ENCODE results near the gene ZNF624. TPM values are rescaled to one million over a fixed set of nuclear protein-coding genes. Genes with fewer than 3 reads are reported as not detected.

ZNF624 gene
- total and polyA plus RNA-seq, 2 of the 4 experiments (the other 2 are of a cell fraction), result 0.80 to 3.8 TPM

GRCh38 chr17:16584273-16584995 is 69.2 kb downstream of the ZNF624 start:
- Histone ChIP-seq H3K4me3 (ENCODE audit: insufficient read depth, low read depth, low read length) (peak overlapping the region; percentile 50), H3K36me3 (ENCODE audit: control insufficient read depth, insufficient read depth, low read length) (no peaks in the 10 kb centered on the region), H4K20me1 (ENCODE audit: insufficient read depth, low read length) (no peaks in the 10 kb centered on the region), H4K91ac (ENCODE audit: insufficient read depth, low read depth, low read length) (peak overlapping the region; percentile 40; the same call in 1 of the 2 replicates), H3K79me1 (ENCODE audit: low read depth in 1 of 2, low read length in 2 of 2) (no peaks in the 10 kb centered on the region), H3K4me1 (ENCODE audit: control insufficient read depth, insufficient read depth, low read length) (no peaks in the 10 kb centered on the region), H4K5ac (ENCODE audit: low read depth, low read length) (peak overlapping the region; percentile 79; the same call in 1 of the 2 replicates), H2BK5ac (ENCODE audit: low read depth, low read length, poor library complexity, severe bottlenecking) (no peak overlapping the region), H3K27me3 (ENCODE audit: control insufficient read depth, insufficient read depth, low read length) (peaks cover 15% of the 10 kb centered on the region), H3K56ac (ENCODE audit: extremely low read depth, insufficient read depth, low read length) (no peak overlapping the region), H3K27ac (ENCODE audit: insufficient read depth, low read length) (no peak overlapping the region), H4K8ac (ENCODE audit: low read depth in 2 of 2, low read length in 2 of 2) (peak overlapping the region; percentile 25 to 95; a peak in 2 of 4 replicates), H2BK120ac (ENCODE audit: low read depth, low read length) (peak overlapping the region; percentile 43; the same call in 1 of the 2 replicates), H3K9ac (ENCODE audit: low read depth, low read length) (peak overlapping the region; percentile 72), H2AK9ac (replicated peaks; ENCODE audit: low read depth, low read length, poor library complexity) (no peak overlapping the region), H2BK20ac (ENCODE audit: low read depth, low read length) (no peak overlapping the region), H2AFZ (replicated peaks; ENCODE audit: low read length, poor library complexity) (peak overlapping the region; percentile 97), H2BK15ac (ENCODE audit: low read depth, low read length) (0 out of 3 replicates have a peak overlapping the region, but pooled peaks have one; percentile 10), H3K18ac (ENCODE audit: low read depth, low read length) (peak overlapping the region; percentile 62; the same call in 1 of the 2 replicates), H3K23ac (ENCODE audit: low read depth, low read length) (no peak overlapping the region), H3K9me3 (ENCODE audit: control insufficient read depth, insufficient read depth, low read length) (no peaks in the 10 kb centered on the region), H3K4me2 (ENCODE audit: low read depth, low read length) (peak overlapping the region; percentile 94), H2AK5ac (ENCODE audit: low read depth, low read length) (no peak overlapping the region), H3K9me1 (ENCODE audit: insufficient read depth, low read length) (no peaks in the 10 kb centered on the region), H3K14ac (replicated peaks; ENCODE audit: low read depth, low read length) (peak overlapping the region; percentile 61; the same call in 1 of the 2 replicates), H3K4ac (ENCODE audit: low read depth, low read length) (peak overlapping the region; percentile 76)
- in situ Hi-C loops (cut with MboI; ENCODE audit: low sequenced_read_pairs) (no loop called here), dilution Hi-C loops (cut with HindIII; ENCODE audit: low sequenced_read_pairs, unreplicated experiment) (no loop called here), intact Hi-C loops (cut with micrococcal nuclease) (loop anchor here (10.0 kb wide), 1 partner anchor 400 kb away; no protein-coding TSS in a partner anchor)
- 8% methylated on average over 20 of the region's 39 CpGs; no CpG with 5 or more reads in 1 of the 2 experiments for WGBS, 2 experiments (ENCODE audit: extremely low coverage in 2 of 2, insufficient read length in 1 of 2)
- peak; percentile 74 for DNase-seq
- peak; percentile 93 for ATAC-seq (ENCODE audit: low read depth)
- ChIA-PET POLR2A (ENCODE audit: unreplicated experiment) (no interaction called here), CTCF (interaction anchor here (0.6 to 1.1 kb wide), 2 partner anchors 11 to 654 kb away, joined by 4 to 5 read pairs; no protein-coding TSS in a partner anchor)
- BruUV-seq (replicated peaks), result no TSS peak
- TF ChIP-seq FOS (IDR thresholded peaks at IDR 0.05; ENCODE audit: low read depth, low read length) (no peak), MAFK (IDR thresholded peaks at IDR 0.05; ENCODE audit: low read depth, low read length) (no peak), CEBPB (IDR thresholded peaks at IDR 0.05; ENCODE audit: low read depth, low read length) (peak; percentile 38; the same call in 1 of the 2 replicates), MAZ (IDR thresholded peaks at IDR 0.05; ENCODE audit: borderline replicate concordance, low read depth, low read length) (no peak; the same call in 1 of the 2 replicates), RFX5 (IDR thresholded peaks at IDR 0.05; ENCODE audit: low read depth, low read length) (no peak), RCOR1 (IDR thresholded peaks at IDR 0.05; ENCODE audit: insufficient replicate concordance, low read length) (no peak), BHLHE40 (IDR thresholded peaks at IDR 0.05; ENCODE audit: low read depth, low read length) (peak; percentile 69; the same call in 1 of the 2 replicates), USF2 (IDR thresholded peaks at IDR 0.05; ENCODE audit: low read depth, low read length) (peak; percentile 27; the same call in 1 of the 2 replicates), MXI1 (IDR thresholded peaks at IDR 0.05; ENCODE audit: borderline replicate concordance, low read depth, low read length) (no peak), POLR2A (IDR thresholded peaks at IDR 0.05; ENCODE audit: low read depth, low read length) (no peak), SMC3 (IDR thresholded peaks at IDR 0.05; ENCODE audit: low read depth, low read length) (peak; percentile 33), CHD1 (IDR thresholded peaks at IDR 0.05; ENCODE audit: low read depth, low read length) (no peak), ELK1 (IDR thresholded peaks at IDR 0.05; ENCODE audit: borderline replicate concordance, low read depth, low read length) (no peak), NFE2L2 (IDR thresholded peaks at IDR 0.05; ENCODE audit: low read depth, low read length) (no peak)

All from IMR-90 (cell line).